ENCODE results near the gene CYTH4.

Gene CYTH4

GRCh38 chr22:37363261-37363992 is 81.1 kb downstream of the CYTH4 start:
- no peak overlapping the region for H3K4me3 ChIP-seq (ENCODE audit: low read depth, low read length)
- TF ChIP-seq CTCF (IDR thresholded peaks at IDR 0.05; ENCODE audit: borderline replicate concordance, insufficient read depth, low read depth, low read length), result no peak

Data from GM12875 (cell line).